NCI-H2171 (cell line): Measurements from ENCODE around the gene LRRC26.

Experiments used
- DNase-seq: peaks from one replicate; lab custom pipeline; 2025; lab: John Stamatoyannopoulos, UW

Gene LRRC26

DNA sequence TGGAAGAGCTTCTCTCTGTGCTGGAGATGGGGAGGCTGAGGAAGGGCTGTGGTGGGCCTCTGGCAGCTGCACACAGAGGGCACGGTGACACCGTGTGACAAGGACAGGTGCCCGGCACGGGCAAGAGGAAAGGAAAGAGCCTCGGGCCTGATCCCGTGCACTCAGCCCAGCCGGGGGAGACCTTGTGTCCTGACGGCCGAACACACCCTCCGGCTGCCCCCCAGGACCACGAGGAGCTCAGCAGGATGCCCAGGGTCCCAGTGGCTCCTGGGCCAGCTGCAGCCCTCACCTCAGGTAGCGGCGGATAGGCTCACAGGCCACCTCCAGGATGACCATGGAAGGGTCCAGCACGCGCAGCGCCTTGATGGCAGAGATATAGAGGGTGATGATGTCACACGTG lies 13.0 kb upstream of the LRRC26 start:
- no peak for DNase-seq

GRCh38 chr9:137181680-137182079 lies 11.8 kb upstream of the LRRC26 start:
- DNase-seq, result no peak

DNA sequence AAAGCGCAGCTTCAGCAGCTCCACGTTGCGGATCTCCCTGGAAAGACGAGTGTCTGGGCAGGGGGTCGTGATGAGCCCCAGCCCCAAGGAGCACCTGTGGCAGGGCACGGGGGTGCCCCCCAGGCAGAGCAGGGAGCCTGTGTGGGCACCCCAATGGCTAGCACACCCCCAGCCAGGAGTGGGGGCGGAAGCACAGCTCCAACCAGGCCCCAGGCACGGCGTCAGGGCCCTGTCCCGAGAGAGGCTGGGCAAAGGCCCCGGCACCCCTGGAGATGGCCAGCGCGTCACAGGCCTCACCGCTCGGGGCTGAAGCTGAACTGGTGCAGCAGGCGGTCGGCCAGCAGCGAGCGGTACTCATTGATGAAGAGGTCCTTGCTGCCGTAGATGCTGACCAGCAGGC lies 10.6 kb upstream of the LRRC26 start:
- DNase-seq, result no peak

- DNase-seq, result no peak
These were observed 9.9 kb upstream of the LRRC26 start for GRCh38 chr9:137179761-137180160.

- no peak for DNase-seq
These were observed 9.2 kb upstream of the LRRC26 start for GRCh38 chr9:137178939-137179630.

DNA sequence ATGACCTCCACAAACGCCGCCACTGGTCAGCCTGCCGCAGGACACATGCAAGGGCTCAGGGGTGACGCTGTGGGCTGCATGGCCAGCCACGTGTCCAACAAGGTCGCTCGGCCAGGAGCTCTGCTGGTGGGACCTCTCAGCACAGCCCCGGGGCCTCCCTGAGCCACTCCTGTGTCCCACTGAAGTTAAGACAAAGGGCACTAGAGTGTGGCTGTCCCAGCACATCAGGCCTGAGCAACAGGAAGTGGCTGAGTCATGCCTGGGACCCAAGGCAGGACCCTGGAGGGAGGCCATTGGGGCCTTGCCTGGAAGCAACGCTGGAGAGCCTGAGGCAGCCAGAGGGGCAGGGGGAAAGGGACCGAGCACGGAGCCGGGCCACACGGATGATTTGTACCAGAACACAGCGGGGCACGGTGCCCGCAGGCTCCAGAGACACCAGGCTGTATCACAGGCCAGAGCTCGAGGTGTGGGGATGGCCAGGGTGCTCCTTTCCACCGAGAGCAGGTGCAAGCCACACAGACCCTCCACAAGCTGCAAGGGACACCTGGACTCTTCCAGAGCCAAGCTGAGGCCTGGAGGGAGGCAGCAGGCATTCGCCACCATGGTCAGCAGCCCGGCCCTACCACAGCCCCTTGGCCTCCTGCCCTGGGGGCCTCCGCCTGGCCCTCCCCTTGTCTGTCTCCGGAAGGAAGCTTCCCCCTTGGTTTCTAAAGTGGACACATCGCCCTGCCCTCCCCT lies 8.5 kb upstream of the LRRC26 start:
- no peak for DNase-seq

GRCh38 chr9:137176302-137177182 lies 6.7 kb upstream of the LRRC26 start:
- peak; percentile 17 for DNase-seq

DNA sequence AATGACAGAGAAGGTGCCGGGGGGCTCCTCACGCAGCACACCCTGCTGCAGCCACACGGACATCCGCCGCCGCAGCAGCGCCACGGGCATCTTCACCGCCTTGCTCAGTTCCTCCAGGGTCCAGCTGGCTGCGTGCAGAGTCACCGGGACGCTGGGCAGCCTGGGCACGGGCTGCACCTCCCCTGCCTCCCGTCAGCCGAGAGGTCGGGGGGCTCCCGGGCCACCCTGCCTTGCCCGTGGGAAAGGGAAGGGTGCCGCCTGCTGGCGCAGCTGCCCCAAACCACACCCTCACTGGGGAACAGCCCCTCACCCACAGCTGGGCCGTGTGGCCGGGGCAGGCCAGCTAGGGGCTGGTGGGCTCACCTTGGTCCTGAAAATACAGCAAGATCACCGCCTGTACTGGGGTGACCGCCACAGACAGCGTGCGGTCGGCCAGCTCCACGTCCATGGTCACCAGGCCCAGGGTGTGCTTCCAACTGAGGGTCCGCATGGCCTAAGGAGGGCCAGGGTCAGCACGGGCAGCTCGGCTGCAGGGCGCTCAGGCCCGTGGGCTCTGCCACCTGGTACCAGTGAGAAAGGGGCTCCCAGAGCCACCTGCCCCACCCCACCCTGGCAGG lies 5.6 kb upstream of the LRRC26 start:
- DNase-seq, result no peak

DNA sequence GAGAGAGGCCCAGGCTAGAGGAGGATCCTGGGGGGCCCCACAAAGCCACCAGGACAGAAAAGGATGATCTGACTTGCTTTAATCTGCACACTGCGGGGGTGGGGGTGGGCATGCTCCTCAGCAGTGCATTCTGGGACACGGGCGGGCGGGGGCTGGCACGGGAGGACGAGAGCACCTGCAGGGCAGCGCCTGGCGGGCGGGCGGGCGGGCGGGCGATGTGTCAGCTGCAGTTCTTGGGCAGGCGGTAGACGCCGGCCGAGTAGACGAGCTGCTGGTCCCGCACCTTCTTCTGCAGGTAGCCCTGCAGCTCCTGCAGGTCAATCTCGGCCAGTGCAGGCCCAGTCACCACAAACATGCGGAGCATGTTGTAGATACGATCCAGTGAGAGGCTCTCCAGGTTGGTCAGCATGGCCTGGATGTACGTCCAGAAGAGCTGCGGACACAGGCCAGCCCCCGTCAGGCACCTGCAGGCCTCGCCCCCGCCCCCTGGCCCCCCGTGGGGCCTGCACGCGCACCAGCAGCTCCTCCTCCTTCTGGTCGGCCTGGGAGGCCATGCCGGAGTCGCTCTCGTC lies 5.0 kb upstream of the LRRC26 start:
- DNase-seq, result peak; percentile 29

- DNase-seq, result no peak
These were observed 4.2 kb upstream of the LRRC26 start for GRCh38 chr9:137173796-137174664.

DNA sequence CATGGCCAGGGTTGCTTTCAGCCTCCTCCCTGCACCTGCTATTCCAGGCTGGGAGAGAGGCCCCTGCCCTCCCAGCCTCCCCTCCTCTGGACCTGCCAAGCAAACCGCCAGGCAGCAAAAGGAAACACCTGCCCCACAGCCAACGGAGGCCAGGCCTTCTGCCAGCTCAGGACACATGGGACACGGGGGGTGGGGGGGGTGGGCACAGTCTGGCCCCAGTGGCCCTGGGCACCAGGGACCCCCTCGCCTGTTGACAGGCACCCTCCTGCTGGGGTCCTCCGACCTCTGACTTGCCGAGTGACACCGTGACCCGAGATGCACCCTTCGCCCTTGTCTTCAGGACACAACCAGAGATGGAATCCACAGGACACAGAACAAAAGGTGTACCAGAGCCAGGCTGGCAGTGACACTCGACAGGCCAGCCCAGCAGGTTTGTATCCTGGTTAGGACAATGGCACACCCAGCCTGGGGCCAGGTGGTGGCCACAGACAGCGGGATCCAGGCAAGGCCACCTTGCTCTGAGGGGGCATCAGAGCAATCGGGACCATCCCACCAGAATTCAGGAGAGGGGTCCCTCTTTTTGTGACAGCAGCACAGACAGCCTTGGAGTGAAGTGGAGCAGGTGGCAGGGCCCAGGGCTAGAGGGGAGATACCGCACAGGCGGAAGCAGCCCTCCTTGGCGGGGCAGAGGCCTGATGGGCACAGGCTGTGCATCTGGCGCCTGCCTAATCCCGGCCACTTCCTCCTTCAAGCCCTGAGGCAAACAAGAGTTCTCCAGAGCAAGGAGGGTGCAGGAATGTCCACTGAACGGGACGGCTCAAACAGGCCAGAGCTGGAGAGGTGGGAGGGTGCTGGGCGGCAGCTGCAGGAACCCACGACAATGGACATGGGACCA lies 3.3 kb upstream of the LRRC26 start:
- DNase-seq, result no peak

GRCh38 chr9:137171149-137171900 lies 1.5 kb upstream of the LRRC26 start:
- DNase-seq, result no peak

DNA sequence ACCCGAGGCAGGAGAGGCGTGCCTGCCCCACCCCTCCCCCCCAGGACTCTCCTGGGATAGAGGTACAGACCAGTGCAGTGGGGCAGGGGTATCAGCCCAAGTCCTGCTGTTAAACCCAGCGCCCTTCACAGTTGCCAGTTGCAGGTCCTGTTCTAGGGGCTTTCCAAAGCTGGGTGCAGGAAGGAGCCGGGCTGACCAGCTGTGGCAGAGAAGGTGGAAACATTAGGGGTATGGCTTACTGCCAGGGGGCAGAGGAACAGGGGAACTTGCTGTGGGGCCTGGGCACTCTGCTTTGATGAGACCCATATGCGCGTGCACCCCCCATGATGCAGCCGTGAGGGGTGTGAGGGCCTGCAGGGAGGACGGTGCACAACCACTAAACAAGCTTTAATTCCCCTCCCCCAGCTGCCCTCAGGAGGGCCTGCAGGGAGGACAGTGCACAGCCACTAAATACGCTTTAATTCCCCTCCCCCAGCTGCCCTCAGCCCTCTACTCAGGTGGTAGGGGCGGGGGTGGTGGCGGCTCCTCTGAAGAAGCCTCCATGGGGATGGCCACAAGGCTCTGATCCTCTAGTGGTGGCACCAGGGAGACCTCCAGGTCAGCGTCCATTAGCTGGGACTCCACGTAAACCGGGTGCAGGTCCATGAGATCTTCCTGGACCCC lies 766 bp upstream of the LRRC26 start:
- no peak for DNase-seq

GRCh38 chr9:137168904-137169856 lies 671 bp downstream of the LRRC26 start:
- peak; percentile 74 for DNase-seq

GRCh38 chr9:137168573-137168903 lies 1.3 kb downstream of the LRRC26 start:
- DNase-seq, result peak; percentile 33

DNA sequence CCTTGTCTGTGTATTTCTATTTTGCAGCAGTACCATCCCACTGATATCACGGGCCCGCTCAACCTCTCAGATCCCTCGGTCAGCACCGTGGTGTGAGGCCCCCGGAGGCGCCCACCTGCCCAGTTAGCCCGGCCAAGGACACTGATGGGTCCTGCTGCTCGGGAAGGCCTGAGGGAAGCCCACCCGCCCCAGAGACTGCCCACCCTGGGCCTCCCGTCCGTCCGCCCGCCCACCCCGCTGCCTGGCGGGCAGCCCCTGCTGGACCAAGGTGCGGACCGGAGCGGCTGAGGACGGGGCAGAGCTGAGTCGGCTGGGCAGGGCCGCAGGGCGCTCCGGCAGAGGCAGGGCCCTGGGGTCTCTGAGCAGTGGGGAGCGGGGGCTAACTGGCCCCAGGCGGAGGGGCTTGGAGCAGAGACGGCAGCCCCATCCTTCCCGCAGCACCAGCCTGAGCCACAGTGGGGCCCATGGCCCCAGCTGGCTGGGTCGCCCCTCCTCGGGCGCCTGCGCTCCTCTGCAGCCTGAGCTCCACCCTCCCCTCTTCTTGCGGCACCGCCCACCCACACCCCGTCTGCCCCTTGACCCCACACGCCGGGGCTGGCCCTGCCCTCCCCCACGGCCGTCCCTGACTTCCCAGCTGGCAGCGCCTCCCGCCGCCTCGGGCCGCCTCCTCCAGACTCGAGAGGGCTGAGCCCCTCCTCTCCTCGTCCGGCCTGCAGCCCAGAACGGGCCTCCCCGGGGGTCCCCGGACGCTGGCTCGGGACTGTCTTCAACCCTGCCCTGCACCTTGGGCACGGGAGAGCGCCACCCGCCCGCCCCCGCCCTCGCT lies 1.9 kb downstream of the LRRC26 start:
- peak; percentile 33 for DNase-seq
